Dermis blood vessel endothelial cell (primary cell): ENCODE measurements around the gene TSPYL2. TPM values are rescaled to one million over a fixed set of nuclear protein-coding genes. Genes with fewer than 3 reads are reported as not detected.

Experiments used
- DNase-seq: peaks from one replicate; pipeline ENCODE4 v3.0.0; 2010
- total RNA-seq: library from RNA; depleted of rRNA; stranded (reverse); fragments of >200 nt; gene quantifications from 2 replicates; pipeline ENCODE4 v1.2.3, GENCODE V29; 2014

Gene TSPYL2
- 5.6 and 11.1 TPM in 2 replicates for total RNA-seq

DNA sequence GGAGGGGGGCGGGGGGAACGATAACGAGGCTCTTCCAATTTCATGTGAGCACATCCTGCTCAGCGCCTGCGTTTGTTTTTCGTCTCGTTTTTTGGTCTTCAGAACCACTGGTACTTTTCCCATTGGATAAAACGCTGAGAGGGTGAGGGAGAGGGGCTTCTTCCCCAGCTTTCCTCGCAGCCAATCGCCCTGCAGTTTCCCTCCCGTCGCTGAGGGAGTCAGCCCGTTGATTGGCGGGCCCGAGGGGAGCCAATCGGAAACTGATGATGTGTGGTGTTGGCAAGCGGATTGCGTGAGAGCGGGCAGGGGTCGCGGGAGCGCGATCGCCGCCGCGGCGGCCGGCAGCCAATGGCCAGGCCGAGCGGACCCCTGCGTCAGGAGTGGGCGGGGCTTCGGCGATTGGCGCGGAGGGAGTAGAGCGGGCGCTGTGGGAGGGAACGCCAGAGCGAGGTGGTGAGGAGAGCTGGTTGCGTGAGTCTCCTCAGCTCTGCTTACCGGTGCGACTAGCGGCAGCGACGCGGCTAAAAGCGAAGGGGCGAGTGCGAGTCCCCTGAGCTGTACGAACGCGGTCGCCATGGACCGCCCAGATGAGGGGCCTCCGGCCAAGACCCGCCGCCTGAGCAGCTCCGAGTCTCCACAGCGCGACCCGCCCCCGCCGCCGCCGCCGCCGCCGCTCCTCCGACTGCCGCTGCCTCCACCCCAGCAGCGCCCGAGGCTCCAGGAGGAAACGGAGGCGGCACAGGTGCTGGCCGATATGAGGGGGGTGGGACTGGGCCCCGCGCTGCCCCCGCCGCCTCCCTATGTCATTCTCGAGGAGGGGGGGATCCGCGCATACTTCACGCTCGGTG is at the start of gene TSPYL2:
Gene TSPYL2, plus strand, starts transcription at position 443 of the 848 bp plus-strand sequence. Its CDS starts 132 bp downstream, at position 575.
- DNase-seq: peak; percentile 96

DNA sequence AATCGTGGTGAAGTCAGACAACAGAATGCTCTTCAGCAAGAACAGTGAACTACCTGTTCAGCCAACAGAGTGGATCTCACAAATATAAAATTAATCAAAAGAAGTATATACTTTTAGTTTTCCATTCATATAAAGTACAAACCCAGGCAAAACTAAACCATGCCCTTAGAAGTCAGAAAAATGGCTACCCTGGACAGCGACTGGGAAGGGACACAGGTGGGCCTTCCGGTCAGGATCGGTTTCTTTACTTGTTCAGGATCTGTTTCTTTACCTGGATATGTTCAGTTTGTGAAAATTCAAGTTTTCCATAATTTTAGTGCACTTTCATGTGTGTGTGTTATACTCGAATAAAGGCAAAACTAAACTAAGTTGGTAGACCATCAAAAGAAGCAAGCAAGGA is 46.0 kb upstream of the TSPYL2 start:
- DNase-seq: no peak

DNA sequence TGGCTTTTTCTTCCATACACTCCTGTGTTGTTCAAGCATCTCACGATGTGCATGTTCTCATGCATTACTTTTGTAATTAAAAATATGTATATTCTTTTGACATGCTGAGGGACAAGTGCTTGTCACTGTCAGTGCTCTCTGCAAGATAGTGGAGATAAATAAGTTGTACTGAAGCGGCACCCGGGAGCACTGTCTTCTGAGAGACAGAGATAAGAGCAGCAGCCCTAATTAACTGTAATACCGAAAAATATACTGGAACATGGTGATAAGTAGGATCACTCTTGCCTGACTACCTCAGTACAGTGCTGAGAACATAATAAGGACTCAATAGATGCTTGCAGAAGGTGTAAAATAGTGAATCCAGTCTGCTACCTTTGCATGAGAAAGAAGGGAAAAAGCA is 42.9 kb upstream of the TSPYL2 start:
- DNase-seq: no peak

DNA sequence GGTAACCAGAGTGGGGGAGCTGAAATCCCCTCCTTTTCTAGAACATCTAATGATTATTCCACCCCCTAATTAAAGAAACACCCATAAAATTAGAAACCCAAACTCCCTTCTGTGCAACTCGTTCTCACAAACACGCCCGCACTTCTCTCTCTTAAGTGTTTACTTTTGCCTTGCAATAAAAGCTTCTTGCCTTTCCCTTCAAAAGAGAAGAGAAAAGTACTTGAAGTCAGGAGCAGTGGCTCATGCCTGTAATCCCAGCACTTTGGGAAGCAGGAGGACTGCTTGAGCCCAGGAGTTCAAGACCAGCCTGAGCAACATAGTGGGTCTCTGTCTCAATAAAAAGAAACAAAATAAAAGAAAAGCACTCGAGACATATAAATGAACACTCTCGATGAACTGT is 37.2 kb upstream of the TSPYL2 start:
- no peak for DNase-seq

- DNase-seq: peak; percentile 24
Measured at GRCh38 chrX:53047228-53047627, 34.9 kb upstream of the TSPYL2 start.

- DNase-seq: peak; percentile 53
Measured at GRCh38 chrX:53048169-53049126, 33.7 kb upstream of the TSPYL2 start, which contains the start of gene GPR173. GPR173 (plus strand) TSS chrX:53048789; CDS start chrX:53076622, 27,833 bp downstream.

GRCh38 chrX:53049127-53049517 is 33.0 kb upstream of the TSPYL2 start:
- no peak for DNase-seq

DNA sequence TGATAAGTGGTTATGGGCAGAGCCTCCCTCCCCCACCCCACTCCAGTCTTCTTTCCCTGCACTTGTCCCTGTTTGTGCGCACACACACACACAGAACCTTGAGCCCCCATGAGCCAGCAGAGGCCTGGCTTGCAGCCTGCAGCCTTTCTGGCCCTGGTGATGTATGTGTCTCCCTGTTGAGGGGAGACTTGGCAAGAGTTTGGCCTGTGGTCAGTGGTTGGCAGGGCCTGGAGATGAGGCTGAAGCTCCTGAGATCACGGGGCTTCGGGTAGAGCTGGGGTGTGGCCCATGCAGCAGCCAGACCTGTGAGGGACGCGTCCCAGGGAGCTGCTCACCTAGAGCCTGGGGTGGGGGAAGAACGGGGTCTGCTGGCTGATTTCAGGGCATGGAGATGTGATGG is 31.3 kb upstream of the TSPYL2 start:
- DNase-seq: no peak

GRCh38 chrX:53055244-53055849 is 26.8 kb upstream of the TSPYL2 start:
- no peak for DNase-seq

GRCh38 chrX:53056292-53056691 is 25.9 kb upstream of the TSPYL2 start:
- DNase-seq: no peak

- DNase-seq: peak; percentile 50
Measured at GRCh38 chrX:53065104-53065503, 17.1 kb upstream of the TSPYL2 start.

GRCh38 chrX:53071064-53071463 is 11.1 kb upstream of the TSPYL2 start:
- no peak for DNase-seq

DNA sequence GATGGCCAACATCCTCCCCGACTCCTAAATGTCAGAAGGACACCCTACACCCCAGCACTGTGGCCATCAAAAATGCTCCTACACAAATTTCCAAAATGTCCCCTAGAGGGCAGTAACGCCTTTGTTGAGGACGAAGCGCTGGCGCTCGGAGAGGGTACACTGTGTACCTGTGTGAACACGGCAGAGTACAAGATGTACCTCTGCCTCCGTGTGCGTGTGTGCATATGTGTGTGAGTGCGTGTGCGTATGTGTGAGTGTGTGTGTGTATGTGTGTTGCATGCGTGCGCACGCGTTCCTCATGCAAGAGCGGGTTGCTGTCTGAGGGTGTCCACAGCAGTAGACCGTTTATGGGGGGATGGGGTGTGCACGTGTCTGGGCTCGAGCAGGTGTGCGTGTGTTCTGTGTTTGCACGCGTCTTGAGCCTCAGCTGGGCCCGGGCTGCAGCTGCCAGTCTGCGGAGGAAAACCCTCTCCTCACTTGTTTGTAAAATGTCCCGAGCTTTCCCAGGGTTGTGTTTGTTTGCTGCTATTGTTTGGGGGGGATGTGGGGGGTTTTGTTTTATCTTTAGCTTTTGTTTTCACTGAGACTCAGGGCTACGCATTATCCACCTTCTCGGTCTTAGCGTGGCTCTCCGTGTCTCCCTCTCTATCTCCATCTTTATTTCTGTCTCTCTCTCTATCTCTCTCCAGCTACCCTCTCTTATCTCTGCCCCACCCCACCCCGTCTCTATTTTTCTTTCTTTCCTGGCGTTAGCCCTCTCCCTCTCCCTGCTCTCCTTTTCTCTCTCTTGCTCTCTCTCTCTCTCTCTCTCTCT is 10.4 kb upstream of the TSPYL2 start:
- DNase-seq: peak; percentile 76

- DNase-seq: no peak
Measured at GRCh38 chrX:53072418-53073114, 9.6 kb upstream of the TSPYL2 start.

GRCh38 chrX:53073115-53073586 is 9.0 kb upstream of the TSPYL2 start:
- no peak for DNase-seq

- no peak for DNase-seq
Measured at GRCh38 chrX:53075011-53075410, 7.2 kb upstream of the TSPYL2 start.

- DNase-seq: no peak
Measured at GRCh38 chrX:53076671-53077070, 5.5 kb upstream of the TSPYL2 start.

DNA sequence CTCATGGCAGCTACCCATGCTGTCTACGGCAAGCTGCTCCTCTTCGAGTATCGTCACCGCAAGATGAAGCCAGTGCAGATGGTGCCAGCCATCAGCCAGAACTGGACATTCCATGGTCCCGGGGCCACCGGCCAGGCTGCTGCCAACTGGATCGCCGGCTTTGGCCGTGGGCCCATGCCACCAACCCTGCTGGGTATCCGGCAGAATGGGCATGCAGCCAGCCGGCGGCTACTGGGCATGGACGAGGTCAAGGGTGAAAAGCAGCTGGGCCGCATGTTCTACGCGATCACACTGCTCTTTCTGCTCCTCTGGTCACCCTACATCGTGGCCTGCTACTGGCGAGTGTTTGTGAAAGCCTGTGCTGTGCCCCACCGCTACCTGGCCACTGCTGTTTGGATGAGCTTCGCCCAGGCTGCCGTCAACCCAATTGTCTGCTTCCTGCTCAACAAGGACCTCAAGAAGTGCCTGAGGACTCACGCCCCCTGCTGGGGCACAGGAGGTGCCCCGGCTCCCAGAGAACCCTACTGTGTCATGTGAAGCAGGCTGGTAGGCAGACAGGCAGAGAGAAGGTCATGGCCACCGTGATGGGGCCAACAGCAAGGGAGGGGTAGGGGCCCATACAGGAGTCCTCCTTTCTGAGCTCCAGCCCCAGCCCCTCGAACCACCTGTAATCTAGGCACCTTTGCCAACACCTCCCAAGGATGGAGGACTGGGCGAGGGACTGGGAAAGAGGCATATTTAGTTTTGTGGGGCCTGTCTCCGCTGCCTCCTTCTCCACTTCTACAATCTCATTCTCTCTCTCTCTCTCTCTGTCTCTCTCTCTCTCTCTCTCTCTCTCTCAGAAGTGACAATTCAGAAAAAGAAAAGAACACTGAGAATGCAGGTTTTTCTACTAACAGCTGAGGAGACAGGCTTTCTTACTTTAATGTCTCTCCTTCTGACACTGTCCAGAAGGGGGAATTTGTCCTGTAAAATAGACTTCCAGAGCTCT is 4.7 kb upstream of the TSPYL2 start:
- DNase-seq: no peak

DNA sequence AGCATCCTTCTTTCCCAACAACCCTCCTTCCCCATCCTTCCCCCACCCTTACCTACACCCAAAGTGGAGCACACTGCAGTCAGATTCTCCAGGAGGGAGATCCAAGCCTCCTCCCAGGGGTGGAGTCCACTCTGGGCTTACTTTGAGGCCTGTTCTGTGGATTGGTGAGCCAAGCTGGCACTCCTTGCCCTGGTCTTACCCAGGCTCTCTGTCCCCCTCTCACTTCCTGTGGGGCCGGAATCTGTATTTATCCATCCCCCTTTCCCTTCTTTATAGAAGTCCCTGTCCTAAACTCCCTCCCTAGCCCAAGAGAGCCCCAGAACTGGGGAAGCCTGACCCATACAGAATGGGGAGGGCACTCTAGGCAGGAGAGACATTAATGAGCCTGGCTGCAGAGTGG is 3.2 kb upstream of the TSPYL2 start:
- no peak for DNase-seq
